Upper lobe of left lung (tissue), 4 donors: ENCODE data around the gene ANKRD31.

Source experiments
- CTCF ChIP-seq, 6 experiments: fragments of 450-650 bp in 4 of 6; fragments of 200-600 bp in 2 of 6; sonication (generic) in 2 of 6; IDR thresholded peaks; one replicate each; pipeline ENCODE4 v1.5.1; 2016 to 2019; ENCODE audit warnings: antibody characterized with exemption in 6 of 6
- EP300 ChIP-seq, 4 donors: sonication (generic); formaldehyde crosslinking; IDR thresholded peaks; one replicate each; pipeline ENCODE4 v1.5.1; 2017; ENCODE audit warnings: antibody characterized with exemption in 4 of 4, control low read depth in 2 of 4
- POLR2A ChIP-seq, 4 donors: fragments of 450-650 bp; IDR thresholded peaks; one replicate each; pipeline ENCODE4 v1.5.1; 2016 to 2017; ENCODE audit warnings: antibody characterized with exemption in 4 of 4, mild to moderate bottlenecking in 2 of 4
- POLR2AphosphoS5 ChIP-seq, 2 donors: sonication (generic); formaldehyde crosslinking; IDR thresholded peaks; one replicate each; pipeline ENCODE4 v1.5.1; 2017; ENCODE audit warnings: antibody characterized with exemption in 2 of 2

GRCh38 chr5:75067434-75067833, 169.2 kb downstream of the ANKRD31 start:
- TF ChIP-seq CTCF (IDR thresholded peaks at IDR 0.05) (no peak), POLR2A (IDR thresholded peaks at IDR 0.05) (no peak), POLR2AphosphoS5 (IDR thresholded peaks at IDR 0.05) (no peak), EP300 (IDR thresholded peaks at IDR 0.05) (no peak)
